ENCODE results near the gene DUS4L. TPM values are rescaled to one million over a fixed set of nuclear protein-coding genes. Genes with fewer than 3 reads are reported as not detected.
"Not testable (repeated sequence)": the region's sequence is repeated elsewhere in the genome, so short reads cannot be mapped to it uniquely, and the experiment has no call there.

DUS4L gene, protein sequence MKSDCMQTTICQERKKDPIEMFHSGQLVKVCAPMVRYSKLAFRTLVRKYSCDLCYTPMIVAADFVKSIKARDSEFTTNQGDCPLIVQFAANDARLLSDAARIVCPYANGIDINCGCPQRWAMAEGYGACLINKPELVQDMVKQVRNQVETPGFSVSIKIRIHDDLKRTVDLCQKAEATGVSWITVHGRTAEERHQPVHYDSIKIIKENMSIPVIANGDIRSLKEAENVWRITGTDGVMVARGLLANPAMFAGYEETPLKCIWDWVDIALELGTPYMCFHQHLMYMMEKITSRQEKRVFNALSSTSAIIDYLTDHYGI
- 10 to 100 TPM; 14.9 to 16.3 TPM for total RNA-seq

GRCh38 chr7:107563775-107564552 is at the start of gene DUS4L, which contains the start of gene COG5:
Gene DUS4L (plus strand): TSS chr7:107563971. CDS start chr7:107567071, 3,100 bp downstream.
Gene COG5 (minus strand): TSS chr7:107563920. CDS start chr7:107563896, 24 bp downstream.
- Mint-ChIP-seq H3K27me3 (ENCODE audit: low read depth) (no peaks in the 10 kb centered on the region), H3K36me3 (ENCODE audit: insufficient read depth in 2 of 2) (peaks cover 1 to 6% of the 10 kb centered on the region in 2 donors), H3K4me1 (ENCODE audit: low read depth) (peaks cover 59% of the 10 kb centered on the region), H3K27ac (peak within 1 kb of the TSS; percentile 95), H3K9me3 (no peaks in the 10 kb centered on the region), H3K4me3 (peak within 1 kb of the TSS; percentile 86 to 87)
- DNase-seq (peak; percentile 86), ATAC-seq (replicated peaks in 1 of 2) (peak; percentile 91 to 96)

DNA sequence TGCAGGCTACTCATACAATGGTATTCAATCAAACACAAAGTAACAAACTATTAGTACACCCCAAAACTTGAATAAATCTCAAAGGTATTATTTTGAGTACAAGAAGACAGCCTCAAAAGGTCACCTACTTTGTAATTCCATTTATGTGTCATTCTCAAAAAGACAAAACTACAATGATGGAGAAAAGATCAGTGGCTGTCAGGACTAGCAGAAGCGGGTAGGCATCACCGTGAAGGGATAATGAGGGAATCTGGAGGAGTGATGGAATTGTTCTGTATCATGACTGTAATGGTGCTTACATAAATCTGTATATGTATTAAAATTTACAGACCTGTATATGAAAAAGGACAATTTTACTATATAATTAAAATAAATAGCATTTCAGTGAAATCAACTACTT is 37.1 kb upstream of the DUS4L start:
- DNase-seq: no peak
- Mint-ChIP-seq H3K36me3 (ENCODE audit: insufficient read depth in 2 of 2) (peaks cover 5 to 21% of the 10 kb centered on the region in 2 donors), H3K27ac (no peak overlapping the region), H3K27me3 (ENCODE audit: low read depth) (no peaks in the 10 kb centered on the region), H3K4me3 (no peak overlapping the region), H3K4me1 (ENCODE audit: low read depth) (no peaks in the 10 kb centered on the region), H3K9me3 (no peaks in the 10 kb centered on the region)
- no peak for ATAC-seq (replicated peaks in 1 of 2)

DNA sequence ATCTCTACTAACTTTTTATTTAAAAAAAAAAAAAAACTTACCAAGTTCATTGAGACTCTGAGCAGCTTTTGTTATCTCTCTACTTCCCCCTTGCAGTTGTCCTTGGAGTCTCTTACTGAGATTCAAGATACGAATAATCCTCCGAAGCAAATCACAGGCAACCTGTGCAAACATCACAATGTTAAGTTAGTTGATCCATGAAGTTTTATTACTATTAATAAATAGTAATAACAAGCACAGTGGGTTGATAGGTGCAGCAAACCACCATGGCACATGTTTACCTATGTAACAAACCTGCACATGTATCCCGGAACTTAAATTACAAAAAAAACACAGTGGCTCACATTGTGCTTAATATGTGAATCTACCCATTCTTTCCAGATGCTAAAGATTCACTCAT is 36.6 kb upstream of the DUS4L start:
- H3K36me3 Mint-ChIP-seq (ENCODE audit: insufficient read depth in 2 of 2): peaks cover 3 to 19% of the 10 kb centered on the region in 2 donors
- no peaks in the 10 kb centered on the region for H3K9me3 Mint-ChIP-seq
- no peak overlapping the region for H3K4me3 Mint-ChIP-seq
- ATAC-seq (replicated peaks in 1 of 2) (no peak), DNase-seq (no peak)
- H3K4me1 Mint-ChIP-seq (ENCODE audit: low read depth): no peaks in the 10 kb centered on the region
- H3K27ac Mint-ChIP-seq: no peak overlapping the region
- H3K27me3 Mint-ChIP-seq (ENCODE audit: low read depth): no peaks in the 10 kb centered on the region

DNA sequence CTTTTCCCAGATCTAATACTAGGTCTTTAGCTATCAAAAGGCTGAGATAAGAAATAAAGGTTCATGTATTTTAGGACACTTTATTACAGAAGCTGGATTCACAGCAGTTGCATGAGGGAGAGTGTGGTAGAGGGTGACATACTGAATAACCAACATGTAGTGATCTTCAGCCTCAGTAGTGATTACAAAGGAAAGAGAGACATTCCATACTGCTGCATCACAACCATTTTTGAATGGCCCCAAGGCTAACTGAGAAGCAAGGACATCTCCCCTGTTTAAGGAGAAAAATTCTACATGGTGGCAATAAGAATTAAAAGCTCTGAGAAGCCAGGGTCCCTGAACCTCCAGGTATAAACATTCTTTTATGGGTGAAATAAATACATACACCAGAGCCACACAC is 35.3 kb upstream of the DUS4L start:
- no peaks in the 10 kb centered on the region for H3K9me3 Mint-ChIP-seq
- peaks cover 2% of the 10 kb centered on the region for H3K4me1 Mint-ChIP-seq (ENCODE audit: low read depth)
- no peak for ATAC-seq (replicated peaks in 1 of 2)
- no peak overlapping the region for H3K27ac Mint-ChIP-seq
- no peaks in the 10 kb centered on the region for H3K27me3 Mint-ChIP-seq (ENCODE audit: low read depth)
- no peak for DNase-seq
- H3K36me3 Mint-ChIP-seq (ENCODE audit: insufficient read depth in 2 of 2): peaks cover 5 to 22% of the 10 kb centered on the region in 2 donors
- H3K4me3 Mint-ChIP-seq: no peak overlapping the region

DNA sequence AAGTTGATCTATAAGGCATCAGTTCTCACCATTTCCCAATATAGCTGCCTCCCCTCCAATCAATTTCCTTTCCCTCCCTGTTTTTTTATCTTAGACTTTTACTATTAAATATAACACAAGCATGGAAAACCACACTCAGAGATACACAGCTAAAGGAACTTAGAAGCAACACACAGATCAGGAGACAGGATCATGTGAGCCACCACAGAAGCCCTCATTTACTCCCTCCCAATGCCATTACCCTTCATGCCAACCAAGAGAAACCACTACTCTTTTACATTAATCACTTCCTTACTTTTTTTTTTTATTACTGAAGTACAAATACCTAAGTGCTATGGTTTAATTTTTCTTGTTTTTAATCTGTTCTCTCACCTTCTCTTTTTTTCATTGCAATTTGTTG is 33.0 kb upstream of the DUS4L start:
- H3K27ac Mint-ChIP-seq: no peak overlapping the region
- peaks cover 24% of the 10 kb centered on the region for H3K4me1 Mint-ChIP-seq (ENCODE audit: low read depth)
- ATAC-seq (replicated peaks in 1 of 2): no peak
- no peak for DNase-seq
- H3K36me3 Mint-ChIP-seq (ENCODE audit: insufficient read depth in 2 of 2): peaks cover 18 to 40% of the 10 kb centered on the region in 2 donors
- no peak overlapping the region for H3K4me3 Mint-ChIP-seq
- peaks cover 4 to 10% of the 10 kb centered on the region in 2 donors for H3K9me3 Mint-ChIP-seq
- no peaks in the 10 kb centered on the region for H3K27me3 Mint-ChIP-seq (ENCODE audit: low read depth)

GRCh38 chr7:107534139-107534538 is 29.6 kb upstream of the DUS4L start:
- Mint-ChIP-seq H3K9me3 (peaks cover 4 to 12% of the 10 kb centered on the region in 2 donors), H3K4me1 (ENCODE audit: low read depth) (peaks cover 24% of the 10 kb centered on the region), H3K27ac (no peak overlapping the region), H3K36me3 (ENCODE audit: insufficient read depth in 2 of 2) (peaks cover 27 to 54% of the 10 kb centered on the region in 2 donors), H3K27me3 (ENCODE audit: low read depth) (no peaks in the 10 kb centered on the region), H3K4me3 (no peak overlapping the region)
- DNase-seq (no peak), ATAC-seq (replicated peaks in 1 of 2) (no peak)

DNA sequence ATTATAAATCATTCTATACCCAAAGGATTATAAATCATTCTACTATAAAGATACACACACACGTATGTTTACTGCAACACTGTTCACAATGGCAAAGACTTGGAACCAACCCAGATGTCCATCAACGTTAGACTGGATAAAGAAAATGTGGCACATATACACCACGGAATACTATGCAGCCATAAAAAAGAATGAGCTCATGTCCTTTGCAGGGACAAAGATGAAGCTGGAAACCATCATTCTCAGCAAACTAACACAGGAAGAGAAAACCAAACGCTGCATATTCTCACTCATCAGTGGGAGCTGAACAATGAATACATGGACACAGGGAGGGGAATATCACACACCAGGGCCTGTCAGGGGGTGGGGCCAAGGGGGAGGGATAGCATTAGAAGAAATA is 26.5 kb upstream of the DUS4L start:
- Mint-ChIP-seq H3K9me3 (peaks cover 4 to 12% of the 10 kb centered on the region in 2 donors), H3K4me1 (ENCODE audit: low read depth) (peaks cover 24% of the 10 kb centered on the region), H3K36me3 (ENCODE audit: insufficient read depth in 2 of 2) (peaks cover 29 to 56% of the 10 kb centered on the region in 2 donors)
- not testable (repeated sequence) for DNase-seq; H3K4me3 Mint-ChIP-seq; H3K27ac Mint-ChIP-seq; ATAC-seq (replicated peaks in 1 of 2); H3K27me3 Mint-ChIP-seq (ENCODE audit: low read depth)

- Mint-ChIP-seq H3K27me3 (ENCODE audit: low read depth) (no peaks in the 10 kb centered on the region), H3K36me3 (ENCODE audit: insufficient read depth in 2 of 2) (peaks cover 29 to 55% of the 10 kb centered on the region in 2 donors), H3K27ac (no peak overlapping the region), H3K4me1 (ENCODE audit: low read depth) (peaks cover 24% of the 10 kb centered on the region), H3K9me3 (peaks cover 4 to 12% of the 10 kb centered on the region in 2 donors), H3K4me3 (no peak overlapping the region)
- no peak for ATAC-seq (replicated peaks in 1 of 2)
- no peak for DNase-seq
These were observed 25.8 kb upstream of the DUS4L start for GRCh38 chr7:107538001-107538400.

DNA sequence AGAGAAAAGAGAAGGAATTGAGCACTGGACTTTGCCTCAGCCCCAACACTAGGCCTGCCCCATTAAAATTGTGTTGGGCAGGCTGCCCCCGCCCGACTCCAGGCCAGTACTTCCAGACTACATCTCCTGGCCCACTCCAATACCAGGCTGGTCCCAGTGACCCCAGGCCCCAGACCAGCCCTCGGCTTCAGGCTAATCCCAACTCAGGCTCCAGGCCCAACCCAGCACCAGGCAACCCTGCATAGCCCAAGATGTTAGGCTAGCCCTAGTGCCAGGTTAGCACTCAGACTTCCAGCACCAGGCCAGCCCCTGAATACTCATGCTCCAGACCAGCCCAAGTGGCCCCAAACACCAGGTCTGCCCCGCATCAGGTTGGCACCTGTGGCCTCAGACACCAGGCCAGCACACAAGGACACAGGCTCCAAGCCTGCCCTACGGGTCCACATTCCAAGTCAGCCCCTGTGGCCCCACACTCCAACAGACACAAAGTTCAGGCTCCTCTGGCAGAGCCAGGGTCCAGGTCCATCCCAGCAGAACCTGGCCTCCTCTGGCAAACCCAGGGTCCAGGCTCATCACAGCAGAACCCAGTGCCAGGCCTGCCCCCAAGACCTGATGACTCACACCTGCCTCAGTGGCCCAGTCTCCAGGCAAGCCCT is 20.3 kb upstream of the DUS4L start:
- Mint-ChIP-seq H3K27ac (no peak overlapping the region), H3K4me1 (ENCODE audit: low read depth) (no peaks in the 10 kb centered on the region), H3K4me3 (no peak overlapping the region), H3K27me3 (ENCODE audit: low read depth) (no peaks in the 10 kb centered on the region), H3K36me3 (ENCODE audit: insufficient read depth in 2 of 2) (peaks cover 18 to 46% of the 10 kb centered on the region in 2 donors), H3K9me3 (peaks cover 8 to 9% of the 10 kb centered on the region in 2 donors)
- DNase-seq (no peak), ATAC-seq (replicated peaks in 1 of 2) (no peak)

GRCh38 chr7:107544848-107545591 is 18.8 kb upstream of the DUS4L start:
- Mint-ChIP-seq H3K4me3 (no peak overlapping the region), H3K9me3 (peaks cover 9 to 10% of the 10 kb centered on the region in 2 donors), H3K27me3 (ENCODE audit: low read depth) (no peaks in the 10 kb centered on the region), H3K36me3 (ENCODE audit: insufficient read depth in 2 of 2) (peaks cover 22 to 46% of the 10 kb centered on the region in 2 donors), H3K4me1 (ENCODE audit: low read depth) (peaks cover 5% of the 10 kb centered on the region), H3K27ac (peak overlapping the region; percentile 66)
- DNase-seq (no peak), ATAC-seq (replicated peaks in 1 of 2) (no peak)

DNA sequence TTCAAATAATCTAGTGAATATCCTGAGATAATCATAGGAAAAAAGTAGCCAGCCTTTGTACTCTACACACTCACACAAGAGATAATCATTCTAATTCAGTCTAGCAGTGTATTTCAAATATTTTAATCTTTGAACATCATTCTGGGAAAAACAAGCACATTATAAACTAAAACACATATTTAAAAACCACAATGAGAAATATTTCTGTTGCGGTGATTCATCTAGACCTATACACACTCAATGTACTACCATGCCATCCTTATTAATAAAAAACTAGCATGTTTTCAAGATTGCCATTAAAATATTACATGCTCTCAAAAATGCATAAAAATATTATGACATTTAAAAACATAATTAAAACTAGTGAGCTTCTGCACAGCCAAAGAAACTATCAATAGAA is 11.8 kb upstream of the DUS4L start:
- H3K4me1 Mint-ChIP-seq (ENCODE audit: low read depth): peaks cover 48% of the 10 kb centered on the region
- peaks cover 19 to 37% of the 10 kb centered on the region in 2 donors for H3K36me3 Mint-ChIP-seq (ENCODE audit: insufficient read depth in 2 of 2)
- no peaks in the 10 kb centered on the region for H3K27me3 Mint-ChIP-seq (ENCODE audit: low read depth)
- no peak for DNase-seq
- no peak overlapping the region for H3K4me3 Mint-ChIP-seq
- H3K9me3 Mint-ChIP-seq: peaks cover 0 to 5% of the 10 kb centered on the region in 2 donors
- no peak overlapping the region for H3K27ac Mint-ChIP-seq
- no peak for ATAC-seq (replicated peaks in 1 of 2)

DNA sequence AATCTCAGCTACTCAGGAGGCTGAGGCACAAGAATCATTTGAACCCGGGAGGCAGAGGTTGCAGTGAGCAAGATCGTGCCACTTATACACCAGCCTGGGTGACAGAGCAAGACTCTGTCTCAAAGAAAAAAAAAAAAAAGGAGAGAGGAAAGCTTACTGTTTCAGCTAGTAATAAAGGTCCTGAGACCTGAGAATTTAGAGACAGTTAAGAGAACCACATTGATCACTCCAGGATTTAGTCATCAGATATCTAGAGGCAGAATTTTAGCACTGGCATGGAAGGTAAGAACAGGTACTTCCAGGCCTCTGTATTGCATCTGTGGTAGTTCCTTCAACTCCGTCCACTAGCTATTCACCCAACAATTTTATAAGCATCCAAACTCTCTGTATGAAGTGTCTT is 7.9 kb upstream of the DUS4L start:
- H3K27ac Mint-ChIP-seq: no peak overlapping the region
- H3K36me3 Mint-ChIP-seq (ENCODE audit: insufficient read depth in 2 of 2): peaks cover 9 to 21% of the 10 kb centered on the region in 2 donors
- H3K27me3 Mint-ChIP-seq (ENCODE audit: low read depth): no peaks in the 10 kb centered on the region
- H3K4me3 Mint-ChIP-seq: no peak overlapping the region
- no peak for DNase-seq
- peaks cover 67% of the 10 kb centered on the region for H3K4me1 Mint-ChIP-seq (ENCODE audit: low read depth)
- ATAC-seq (replicated peaks in 1 of 2): peak; percentile 68 to 76
- H3K9me3 Mint-ChIP-seq: no peaks in the 10 kb centered on the region
